Measurements from ENCODE around the gene CACUL1.
"Not testable (repeated sequence)": the region's sequence is repeated elsewhere in the genome, so short reads cannot be mapped to it uniquely, and the experiment has no call there.

The CACUL1 gene

GRCh38 chr10:118674226-118674919 is 80.4 kb downstream of the CACUL1 start:
- DNase-seq: no peak

GRCh38 chr10:118672766-118673715 is 81.7 kb downstream of the CACUL1 start:
- DNase-seq: no peak

- no peak for DNase-seq
Observed at GRCh38 chr10:118672153-118672552, 82.6 kb downstream of the CACUL1 start.

- not testable (repeated sequence) for DNase-seq
Observed at GRCh38 chr10:118671221-118671620, 83.5 kb downstream of the CACUL1 start.

GRCh38 chr10:118670472-118671124 is 84.2 kb downstream of the CACUL1 start:
- no peak for DNase-seq

GRCh38 chr10:118669835-118670234 is 84.9 kb downstream of the CACUL1 start:
- no peak for DNase-seq

GRCh38 chr10:118669020-118669791 is 85.6 kb downstream of the CACUL1 start:
- DNase-seq: peak; percentile 31

- DNase-seq: no peak
Observed at GRCh38 chr10:118668228-118668952, 86.4 kb downstream of the CACUL1 start.

GRCh38 chr10:118667732-118668131 is 87.0 kb downstream of the CACUL1 start:
- no peak for DNase-seq

GRCh38 chr10:118666350-118666749 is 88.4 kb downstream of the CACUL1 start:
- no peak for DNase-seq

GRCh38 chr10:118664321-118664720 is 90.4 kb downstream of the CACUL1 start:
- DNase-seq: no peak

- no peak for DNase-seq
Observed at GRCh38 chr10:118663176-118663575, 91.6 kb downstream of the CACUL1 start.

GRCh38 chr10:118662228-118663035 is 92.3 kb downstream of the CACUL1 start:
- DNase-seq: no peak

GRCh38 chr10:118658762-118659161 is 96.0 kb downstream of the CACUL1 start:
- DNase-seq: no peak

- not testable (repeated sequence) for DNase-seq
Observed at GRCh38 chr10:118658168-118658567, 96.6 kb downstream of the CACUL1 start.

- DNase-seq: not testable (repeated sequence)
Observed at GRCh38 chr10:118645294-118645693, 109.5 kb downstream of the CACUL1 start.

GRCh38 chr10:118642228-118642627 is 112.5 kb downstream of the CACUL1 start:
- DNase-seq: no peak

- DNase-seq: no peak
Observed at GRCh38 chr10:118638680-118639079, 116.1 kb downstream of the CACUL1 start.

GRCh38 chr10:118635674-118636402 is 118.9 kb downstream of the CACUL1 start:
- no peak for DNase-seq

- no peak for DNase-seq
Observed at GRCh38 chr10:118633786-118634185, 121.0 kb downstream of the CACUL1 start.

All from NCI-H1048 (cell line).